ENCODE measurements around the gene C1orf232. TPM values are rescaled to one million over a fixed set of nuclear protein-coding genes. Genes with fewer than 3 reads are reported as not detected.

C1orf232 gene
- total and polyA plus RNA-seq, 2 donors (not counting 1 experiment from before 2014, with no cell fraction given) = not detected

DNA sequence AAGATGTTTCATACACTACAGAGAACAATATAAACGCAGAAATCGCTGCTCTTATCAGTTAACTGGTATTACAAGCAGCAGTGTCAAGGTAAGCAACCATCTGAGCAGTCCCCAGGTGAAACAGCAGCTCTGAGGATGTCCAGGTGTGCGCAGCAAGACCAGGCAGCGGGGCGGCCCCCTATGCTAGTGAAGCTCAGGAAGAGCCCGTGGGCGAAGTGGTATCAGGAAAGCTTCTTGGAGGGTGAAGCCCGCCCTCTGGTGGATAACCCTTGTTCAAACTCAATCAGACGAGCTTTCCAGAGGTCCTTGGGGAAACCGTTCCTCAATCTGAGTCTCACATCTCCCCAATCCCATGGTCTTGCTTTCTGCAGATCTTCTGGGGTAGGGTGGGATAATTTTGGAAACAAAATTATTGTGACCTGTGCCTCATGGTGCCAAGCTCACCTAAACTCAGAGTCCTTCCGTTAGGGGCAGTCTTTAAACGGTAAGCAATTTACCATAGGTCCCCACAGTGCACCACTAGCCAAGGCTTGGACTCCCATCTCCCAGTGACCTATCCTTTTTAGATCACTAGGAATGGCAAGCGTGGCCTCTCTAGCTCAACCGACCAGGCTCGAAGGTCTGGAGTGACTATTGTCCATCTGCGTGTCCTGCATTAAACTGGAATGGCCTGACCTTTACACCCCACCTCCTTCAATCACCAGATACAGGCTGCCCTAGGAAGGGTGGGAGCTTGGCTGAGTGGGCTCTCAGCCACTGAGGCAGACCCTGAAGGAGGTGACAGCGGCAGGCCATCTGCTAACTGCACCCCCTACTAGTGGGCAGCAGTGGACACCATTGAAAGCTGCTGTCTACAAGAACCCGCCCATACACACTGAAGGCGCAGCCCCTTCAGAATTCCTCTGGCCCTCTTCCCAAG is 23.5 kb downstream of the C1orf232 start:
- H3K9me3 ChIP-seq (ENCODE audit: control extremely low read depth in 1 of 3, control insufficient read depth in 2 of 3, insufficient read depth in 1 of 3, low read length in 2 of 3) = no peaks in the 10 kb centered on the region
- H3K4me3 Mint-ChIP-seq = no peak overlapping the region
- H3K79me2 ChIP-seq (ENCODE audit: control insufficient read depth, insufficient read depth, low read length) = no peaks in the 10 kb centered on the region
- no peak for TF ChIP-seq EZH2 (IDR thresholded peaks at IDR 0.05; ENCODE audit: borderline replicate concordance, insufficient read depth, low read depth, low read length, poor library complexity, severe bottlenecking)
- TF ChIP-seq, protein P1, sequence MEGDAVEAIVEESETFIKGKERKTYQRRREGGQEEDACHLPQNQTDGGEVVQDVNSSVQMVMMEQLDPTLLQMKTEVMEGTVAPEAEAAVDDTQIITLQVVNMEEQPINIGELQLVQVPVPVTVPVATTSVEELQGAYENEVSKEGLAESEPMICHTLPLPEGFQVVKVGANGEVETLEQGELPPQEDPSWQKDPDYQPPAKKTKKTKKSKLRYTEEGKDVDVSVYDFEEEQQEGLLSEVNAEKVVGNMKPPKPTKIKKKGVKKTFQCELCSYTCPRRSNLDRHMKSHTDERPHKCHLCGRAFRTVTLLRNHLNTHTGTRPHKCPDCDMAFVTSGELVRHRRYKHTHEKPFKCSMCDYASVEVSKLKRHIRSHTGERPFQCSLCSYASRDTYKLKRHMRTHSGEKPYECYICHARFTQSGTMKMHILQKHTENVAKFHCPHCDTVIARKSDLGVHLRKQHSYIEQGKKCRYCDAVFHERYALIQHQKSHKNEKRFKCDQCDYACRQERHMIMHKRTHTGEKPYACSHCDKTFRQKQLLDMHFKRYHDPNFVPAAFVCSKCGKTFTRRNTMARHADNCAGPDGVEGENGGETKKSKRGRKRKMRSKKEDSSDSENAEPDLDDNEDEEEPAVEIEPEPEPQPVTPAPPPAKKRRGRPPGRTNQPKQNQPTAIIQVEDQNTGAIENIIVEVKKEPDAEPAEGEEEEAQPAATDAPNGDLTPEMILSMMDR (IDR thresholded peaks at IDR 0.05) = peak; percentile 90
- H3K9ac ChIP-seq (ENCODE audit: low read length) = no peak overlapping the region
- ChIA-PET CTCF (interaction anchor here (0.6 to 13.1 kb wide), 34 partner anchors 10 to 406 kb away, joined by 3 to 336 read pairs (median 4); partner anchors contain the start of genes CEP85, PDIK1L and ZNF593), POLR2A (interaction anchor here (0.6 to 1.1 kb wide), 4 partner anchors 38 to 240 kb away, joined by 3 to 4 read pairs (median 3); no protein-coding TSS in a partner anchor)
- H3K9me3 Mint-ChIP-seq (ENCODE audit: insufficient read depth) = no peaks in the 10 kb centered on the region
- no peak overlapping the region for H3K4me3 ChIP-seq (ENCODE audit: control extremely low read depth in 1 of 5, extremely low read depth in 1 of 5, insufficient read depth in 1 of 5, low read depth in 2 of 5, low read length in 4 of 5)
- no peak overlapping the region for H3K27ac Mint-ChIP-seq
- H3K4me1 Mint-ChIP-seq = peaks cover 3% of the 10 kb centered on the region
- intact Hi-C loops (cut with micrococcal nuclease) = loop anchor here (1.0 to 10.0 kb wide), 2 partner anchors 110 to 250 kb away; no protein-coding TSS in a partner anchor
- WGBS (ENCODE audit: insufficient coverage) = 47% methylated on average over 15 of the region's 19 CpGs
- H3K27me3 Mint-ChIP-seq = peaks cover 14% of the 10 kb centered on the region
- peaks cover 0 to 6% (median 0%) of the 10 kb centered on the region in 4 experiments for H3K27me3 ChIP-seq (replicated peaks in 1 of 4; ENCODE audit: control extremely low read depth in 1 of 4, control insufficient read depth in 3 of 4, insufficient read depth in 4 of 4, low read length in 3 of 4)
- peak overlapping the region; percentile 52 for H3K4me2 ChIP-seq (replicated peaks; ENCODE audit: low read depth, low read length, poor library complexity, severe bottlenecking)
- DNase-seq = peak; percentile 79
- H2AFZ ChIP-seq (ENCODE audit: insufficient read depth, low read depth, low read length, poor library complexity, severe bottlenecking) = peak overlapping the region; percentile 65
- no peak overlapping the region for H3K27ac ChIP-seq (ENCODE audit: low read length in 2 of 2)
- no peaks in the 10 kb centered on the region for H3K36me3 ChIP-seq (replicated peaks in 1 of 2; ENCODE audit: control extremely low read depth in 1 of 2, control insufficient read depth in 1 of 2, extremely low read depth in 1 of 2, insufficient read depth in 2 of 2, low read length in 1 of 2)
- peaks cover 4 to 6% of the 10 kb centered on the region in 2 donors for H3K4me1 ChIP-seq (ENCODE audit: control insufficient read depth in 2 of 2, insufficient read depth in 2 of 2, low read length in 2 of 2)
- ATAC-seq (ENCODE audit: low read depth) = peak; percentile 65
- no peaks in the 10 kb centered on the region for H4K20me1 ChIP-seq (ENCODE audit: control insufficient read depth, insufficient read depth, low read length, poor library complexity, severe bottlenecking)

Data from B cell (primary cell).